ENCODE results near the gene SNRK. TPM values are rescaled to one million over a fixed set of nuclear protein-coding genes. Genes with fewer than 3 reads are reported as not detected.

The SNRK gene
- total RNA-seq, 1 experiment from 2014 or later: 12.0 TPM

GRCh38 chr3:43244694-43245093 lies 41.6 kb upstream of the SNRK start:
- H2BK15ac ChIP-seq (ENCODE audit: low read depth, low read length): no peak overlapping the region
- H3T11ph ChIP-seq (ENCODE audit: low read length): no peak overlapping the region
- H4K8ac ChIP-seq (replicated peaks; ENCODE audit: insufficient read length, low read depth, low read length): no peak overlapping the region
- no peak overlapping the region for H2BK120ac ChIP-seq (ENCODE audit: low read depth, low read length, poor library complexity, severe bottlenecking)
- H3K4me1 Mint-ChIP-seq: peaks cover 20 to 21% of the 10 kb centered on the region in 2 experiments
- no peak overlapping the region for H3K27ac ChIP-seq (ENCODE audit: insufficient read length, low read depth, low read length)
- no peak overlapping the region for H2AK5ac ChIP-seq (ENCODE audit: insufficient read length, low read length)
- no peaks in the 10 kb centered on the region for H3K79me1 ChIP-seq (ENCODE audit: insufficient read depth, low read depth, low read length, poor library complexity, severe bottlenecking)
- no peaks in the 10 kb centered on the region for H3K79me2 ChIP-seq (ENCODE audit: insufficient read depth, low read length)
- no peaks in the 10 kb centered on the region for H3K23me2 ChIP-seq (ENCODE audit: insufficient read length, low read depth, low read length, poor library complexity, severe bottlenecking)
- H4K91ac ChIP-seq (ENCODE audit: insufficient read length, low read depth, low read length): no peak overlapping the region
- H2AFZ ChIP-seq (ENCODE audit: low read length): no peak overlapping the region
- H3K4me3 Mint-ChIP-seq: no peak overlapping the region
- H3K36me3 Mint-ChIP-seq (ENCODE audit: insufficient read depth in 1 of 3, low read depth in 3 of 3): peaks cover 0 to 1% (median 0%) of the 10 kb centered on the region in 3 experiments; a peak in 2 of 7 replicates
- H2BK5ac ChIP-seq (ENCODE audit: insufficient read length, low read length): no peak overlapping the region
- H3K9me3 Mint-ChIP-seq: peaks cover 8 to 9% of the 10 kb centered on the region in 2 experiments; a peak in 4 of 5 replicates
- H3K4me2 ChIP-seq (ENCODE audit: insufficient read depth, insufficient read length, low read length): no peak overlapping the region
- no peaks in the 10 kb centered on the region for H3K9me3 ChIP-seq (ENCODE audit: control insufficient read depth, low read depth, low read length)
- H3K27me3 Mint-ChIP-seq (ENCODE audit: low read depth): no peaks in the 10 kb centered on the region; the same call in none of the 2 replicates
- H3K18ac ChIP-seq (ENCODE audit: insufficient read length, low read depth, low read length): no peak overlapping the region
- H3K4ac ChIP-seq (ENCODE audit: low read depth, low read length): no peak overlapping the region
- H3K56ac ChIP-seq (ENCODE audit: insufficient read length, low read depth, low read length): no peak overlapping the region
- H2BK12ac ChIP-seq (ENCODE audit: insufficient read length, low read depth, low read length): no peak overlapping the region
- no peaks in the 10 kb centered on the region; the same call in 1 of the 2 replicates for H3K4me1 ChIP-seq (ENCODE audit: insufficient read depth, low read length)
- DNase-seq: no peak
- no peak overlapping the region for H2BK20ac ChIP-seq (ENCODE audit: low read depth, low read length, poor library complexity, severe bottlenecking)
- no peaks in the 10 kb centered on the region for H4K20me1 ChIP-seq (ENCODE audit: control insufficient read depth, insufficient read depth, insufficient read length)
- no peak overlapping the region for H3K23ac ChIP-seq (ENCODE audit: insufficient read length, low read depth, low read length)
- H3K9ac ChIP-seq (ENCODE audit: extremely low read depth, insufficient read length, low read length): no peak overlapping the region
- no peak overlapping the region for H3K27ac Mint-ChIP-seq
- H4K5ac ChIP-seq (ENCODE audit: insufficient read length, low read depth, low read length): no peak overlapping the region
- TF ChIP-seq CTCF (conservative IDR thresholded peaks at IDR 0.05): no peak
- H3K27me3 ChIP-seq (ENCODE audit: insufficient read depth, low read length): no peaks in the 10 kb centered on the region
- H3K14ac ChIP-seq (ENCODE audit: insufficient read depth, low read length): no peak overlapping the region
